Medulla oblongata (tissue), 1 donor: ENCODE measurements around the gene SLC12A7.
"Not testable (repeated sequence)": the region's sequence is repeated elsewhere in the genome, so short reads cannot be mapped to it uniquely, and the experiment has no call there.

Experiments
- DNase-seq: peaks from one replicate; pipeline ENCODE4 v3.0.0-alpha.2; 2015; ENCODE audit errors: extremely low spot score

SLC12A7 gene

DNA sequence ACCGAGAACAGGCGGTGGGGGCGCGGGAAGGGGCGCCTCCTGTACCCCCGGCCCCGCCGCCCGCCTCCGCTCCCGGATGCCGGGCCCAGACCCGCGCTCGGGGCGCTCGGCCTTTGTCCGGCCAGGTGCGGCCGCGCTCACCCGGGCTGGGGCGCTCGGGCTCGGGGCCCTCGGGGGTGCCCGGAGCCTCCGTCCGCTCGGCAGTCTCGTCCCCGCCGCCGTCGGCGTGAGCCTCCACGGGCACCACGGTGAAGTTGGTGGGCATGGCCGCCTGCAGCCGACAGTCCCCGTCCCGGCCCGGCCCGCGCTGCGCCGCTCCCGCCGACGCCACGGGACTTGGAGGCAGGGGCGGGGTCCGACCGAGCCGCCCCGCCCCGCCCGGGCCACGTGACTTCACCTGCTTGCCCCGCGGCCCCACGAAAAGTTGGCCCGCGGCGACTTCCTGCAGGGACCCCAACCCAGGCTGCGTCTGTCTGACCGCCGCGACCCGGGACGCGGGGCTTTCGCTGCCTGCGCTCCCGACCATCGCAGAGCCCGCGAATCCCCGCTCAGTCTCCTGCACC lies at the start of gene SLC12A7:
TSS of gene SLC12A7 (minus strand) at position 337 of the 563 bp plus-strand sequence. CDS start at position 265, 72 bp downstream.
- DNase-seq: peak; percentile 19

DNA sequence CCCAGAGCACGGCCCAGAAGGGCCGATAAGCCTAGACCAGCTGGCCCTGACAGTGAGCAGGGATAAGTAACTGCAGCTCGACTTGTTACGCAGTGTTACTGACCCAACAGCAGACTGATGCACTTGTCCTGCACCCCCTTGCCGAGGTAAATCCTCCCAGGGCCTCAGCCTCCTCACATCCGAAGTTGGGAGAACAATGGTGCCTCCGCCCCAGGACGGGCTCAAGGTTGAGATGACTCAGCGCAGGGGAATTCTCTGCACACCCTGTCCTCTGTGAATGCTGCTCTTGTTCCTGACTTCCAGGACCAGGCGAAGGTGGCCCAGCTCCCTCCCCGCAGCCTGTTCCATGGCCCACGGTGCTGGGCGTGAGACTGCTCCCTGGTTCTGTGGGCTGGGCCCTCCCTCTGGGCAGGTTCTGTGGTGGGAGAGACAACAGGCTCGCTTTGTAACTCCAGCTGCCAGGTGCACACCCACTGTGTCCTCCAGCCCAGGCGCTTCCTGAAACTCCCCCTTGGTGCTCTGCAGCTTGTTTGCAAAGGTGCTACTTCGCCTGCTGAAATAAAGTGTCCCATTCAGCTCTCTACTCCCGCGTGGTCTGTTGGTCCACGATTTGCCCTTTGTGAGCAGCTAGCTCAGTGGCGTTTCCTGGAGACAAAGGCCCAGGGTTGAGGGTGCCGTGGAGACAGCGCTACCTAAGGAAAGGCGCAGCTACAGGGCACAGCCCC lies 49.4 kb upstream of the SLC12A7 start:
- no peak for DNase-seq

DNA sequence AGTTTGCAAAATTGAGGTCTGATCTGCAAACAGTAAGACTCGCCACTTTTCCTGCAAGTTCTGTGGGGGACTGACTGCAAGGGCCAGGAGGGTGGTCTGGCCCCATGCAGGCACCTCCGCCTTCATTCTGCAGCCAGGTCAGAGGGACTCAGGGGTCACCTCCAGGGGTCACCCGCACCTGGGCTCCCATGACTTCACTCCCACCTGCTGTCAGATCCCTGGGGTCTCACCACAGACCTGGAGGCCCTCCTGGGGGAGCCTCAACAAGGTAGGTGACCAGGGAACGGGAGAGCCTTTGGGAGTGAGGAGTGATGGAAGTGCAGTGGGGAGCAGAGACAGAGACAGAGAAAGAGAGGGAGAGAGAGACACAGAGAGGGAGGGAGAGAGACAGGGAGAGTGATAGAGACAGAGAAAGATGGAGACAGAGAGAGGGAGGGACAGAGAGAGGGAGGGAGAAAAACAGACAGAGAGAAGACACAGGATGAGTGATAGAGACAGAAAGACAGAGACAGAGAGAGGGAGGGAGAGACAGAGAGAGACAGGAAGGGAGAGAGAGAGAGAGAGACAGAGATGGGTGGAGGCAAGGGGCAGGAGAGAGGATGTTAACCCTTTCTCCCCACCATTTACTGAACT lies 48.0 kb upstream of the SLC12A7 start:
- DNase-seq: no peak

DNA sequence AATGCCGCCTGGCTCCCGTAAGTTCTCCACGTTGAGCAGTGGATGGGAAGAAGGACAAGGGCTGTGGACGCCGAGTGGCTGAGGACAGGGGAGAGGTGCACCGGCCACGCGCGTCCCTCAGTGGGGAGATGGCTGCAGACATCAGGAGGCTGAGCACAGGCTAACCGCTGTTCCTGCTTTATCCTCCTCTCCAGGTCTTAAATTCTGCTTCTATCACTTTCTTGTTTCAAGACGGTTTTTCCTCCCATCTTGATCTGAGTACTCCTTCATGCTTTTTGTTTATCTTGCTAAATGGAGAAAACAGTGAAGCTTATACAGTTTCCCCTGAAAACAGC lies 47.4 kb upstream of the SLC12A7 start:
- DNase-seq: no peak

DNA sequence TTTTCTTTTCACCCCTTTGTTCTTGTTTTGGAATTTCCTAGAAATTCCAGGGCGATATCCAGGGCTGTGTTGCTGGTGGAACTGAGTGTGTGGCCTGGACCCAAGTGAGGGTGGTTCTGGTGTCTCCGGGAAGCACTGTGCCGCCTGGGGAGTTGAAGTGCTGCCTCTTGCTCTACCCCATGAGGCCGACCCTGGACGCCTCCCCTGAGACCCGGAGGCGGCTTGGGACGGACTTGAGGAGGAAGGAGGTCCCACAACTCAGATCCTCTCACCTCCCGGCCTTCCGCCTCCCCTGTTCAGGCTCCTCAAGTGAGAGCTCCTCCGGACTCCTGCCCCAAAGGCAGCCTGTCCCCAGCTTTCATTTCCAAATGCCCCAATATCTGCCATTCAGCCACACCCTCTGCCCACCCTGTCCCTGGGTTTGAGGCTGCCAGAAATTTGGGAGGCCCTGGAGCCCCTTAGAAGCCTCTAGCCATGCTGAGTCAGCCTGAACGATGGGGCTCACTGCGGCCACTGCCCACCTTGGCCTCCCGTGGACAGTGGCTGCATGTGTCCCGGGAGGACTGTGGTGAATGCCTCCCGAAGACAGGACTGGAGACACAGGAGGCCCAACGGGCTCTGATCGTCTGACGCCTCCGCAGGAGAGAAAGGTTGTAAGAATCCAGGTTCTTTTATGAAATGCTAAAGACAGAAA lies 46.9 kb upstream of the SLC12A7 start:
- DNase-seq: no peak

DNA sequence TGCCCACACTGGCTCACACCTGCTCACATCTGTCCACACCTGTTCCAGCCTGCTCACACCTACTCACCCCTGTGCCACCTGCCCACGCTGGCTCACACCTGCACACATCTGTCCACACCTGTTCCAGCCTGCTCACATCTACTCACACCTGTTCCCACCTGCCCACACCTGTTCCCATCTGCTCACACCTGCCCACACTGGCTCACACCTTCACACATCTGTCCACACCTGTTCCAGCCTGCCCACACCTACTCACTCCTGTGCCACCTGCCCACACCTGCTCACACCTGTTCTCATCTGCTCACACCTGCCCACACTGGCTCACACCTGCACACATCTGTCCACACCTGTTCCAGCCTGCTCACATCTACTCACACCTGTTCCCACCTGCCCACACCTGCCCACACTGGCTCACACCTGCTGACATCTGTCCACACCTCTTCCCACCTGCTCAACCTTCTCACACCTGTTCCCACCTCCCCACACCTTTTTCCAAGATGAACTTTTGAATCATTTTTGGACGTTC lies 45.7 kb upstream of the SLC12A7 start:
- not testable (repeated sequence) for DNase-seq

DNA sequence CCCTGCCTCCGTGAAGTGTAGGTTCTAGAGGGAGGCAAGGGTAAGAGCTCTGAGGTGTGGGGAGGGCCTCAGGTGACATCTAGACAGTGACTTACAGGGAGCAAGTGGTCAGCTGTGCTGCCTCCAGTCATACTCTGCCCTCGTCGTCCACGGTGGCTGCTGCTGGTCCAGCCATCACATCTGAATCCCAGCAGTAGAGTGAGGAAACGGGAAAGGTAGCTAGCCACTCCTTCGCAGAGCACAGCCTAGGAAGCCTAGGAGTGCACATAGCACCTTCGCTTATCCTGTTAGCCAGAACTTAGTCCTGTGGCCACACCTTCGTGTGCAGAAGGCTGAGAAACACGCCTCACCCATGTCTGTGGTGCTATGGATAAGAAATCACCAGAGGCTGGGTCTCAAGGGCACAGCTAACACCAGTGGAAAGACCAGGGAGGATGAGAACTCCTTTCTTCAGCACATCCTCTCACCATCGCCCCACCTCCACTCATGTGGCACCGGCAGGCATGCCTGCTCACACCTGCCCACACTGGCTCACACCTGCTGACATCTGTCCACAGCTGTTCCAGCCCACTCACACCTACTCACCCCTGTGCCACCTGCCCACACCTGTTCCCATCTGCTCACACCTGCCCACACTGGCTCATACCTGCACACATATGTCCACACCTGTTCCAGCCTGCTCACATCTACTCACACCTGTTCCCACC lies 45.0 kb upstream of the SLC12A7 start:
- DNase-seq: no peak

DNA sequence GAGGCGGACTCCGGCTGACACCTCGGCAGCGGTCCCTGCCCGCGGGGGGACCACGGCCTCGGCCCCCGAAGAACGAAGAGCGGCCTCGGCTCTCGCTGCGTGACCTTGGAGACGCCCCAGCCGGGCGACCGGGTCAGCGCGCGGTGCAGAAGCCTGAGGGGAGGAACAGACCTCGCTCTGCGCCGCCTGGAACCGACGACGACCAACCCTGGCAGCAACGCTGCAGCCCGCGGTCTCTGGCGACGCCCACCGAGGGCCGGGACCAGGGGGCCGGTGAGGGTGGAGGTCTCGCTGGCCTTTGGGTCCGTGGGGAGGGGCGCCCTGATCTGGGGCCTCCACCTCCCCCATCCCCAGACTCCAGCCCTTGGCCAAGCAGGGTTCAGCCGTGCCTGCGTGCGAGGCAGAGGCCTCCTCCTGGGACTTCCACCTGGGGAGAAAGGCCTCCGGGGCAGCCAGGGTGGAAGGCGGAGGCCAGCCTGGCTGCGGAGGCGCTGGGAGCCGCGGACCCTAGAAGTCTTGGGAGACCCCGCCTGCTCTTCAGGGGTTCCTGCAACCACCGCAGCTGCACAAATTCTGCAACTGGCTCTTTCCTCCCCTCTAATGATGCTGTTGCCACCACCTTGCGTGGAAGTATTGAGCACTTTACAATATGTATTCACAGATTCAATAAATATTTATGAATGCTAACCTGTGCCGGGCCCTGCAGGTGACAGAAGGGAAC lies 44.3 kb upstream of the SLC12A7 start:
- no peak for DNase-seq

DNA sequence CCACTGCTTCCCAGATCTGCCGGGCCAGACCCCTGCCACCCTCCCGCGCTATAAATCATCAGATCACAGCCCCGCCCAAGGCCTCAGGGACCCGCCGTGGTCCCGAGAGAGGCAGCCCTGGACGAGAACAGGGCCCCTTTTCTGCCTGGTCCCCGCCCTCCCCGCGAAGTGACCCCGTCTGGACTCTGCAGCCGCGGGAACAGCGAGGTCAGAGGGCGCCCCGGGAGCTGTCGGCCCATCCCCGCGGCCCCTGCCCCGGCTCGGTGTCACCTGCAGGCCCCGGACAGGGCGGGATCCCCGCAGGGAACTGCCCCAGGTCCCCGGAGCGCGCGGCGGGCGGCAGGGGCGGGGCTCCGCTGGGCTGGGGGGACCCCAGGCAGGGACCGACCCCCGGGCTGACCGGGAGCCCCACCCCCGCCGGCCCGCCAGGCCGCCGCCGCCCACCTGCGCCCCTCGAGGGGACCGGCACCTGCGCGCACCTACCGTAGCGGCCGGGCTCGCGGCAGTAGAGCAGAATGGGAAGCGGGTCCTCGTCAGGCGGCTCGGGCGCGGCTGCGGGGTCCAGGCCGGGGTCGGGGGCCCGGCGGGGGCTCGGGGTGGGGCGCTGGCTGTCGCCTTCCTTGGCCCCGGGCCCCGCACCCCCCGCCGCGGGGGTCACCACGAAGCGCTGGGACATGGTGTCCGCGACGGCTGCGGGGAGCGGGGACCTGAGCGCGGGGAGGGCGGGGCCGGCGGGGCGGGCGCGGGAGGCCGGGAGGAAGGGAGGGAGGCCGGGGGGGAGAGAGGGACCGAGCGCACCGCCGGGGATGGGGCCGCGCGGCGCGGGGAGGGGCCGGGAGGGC lies 43.5 kb upstream of the SLC12A7 start:
- DNase-seq: no peak

DNA sequence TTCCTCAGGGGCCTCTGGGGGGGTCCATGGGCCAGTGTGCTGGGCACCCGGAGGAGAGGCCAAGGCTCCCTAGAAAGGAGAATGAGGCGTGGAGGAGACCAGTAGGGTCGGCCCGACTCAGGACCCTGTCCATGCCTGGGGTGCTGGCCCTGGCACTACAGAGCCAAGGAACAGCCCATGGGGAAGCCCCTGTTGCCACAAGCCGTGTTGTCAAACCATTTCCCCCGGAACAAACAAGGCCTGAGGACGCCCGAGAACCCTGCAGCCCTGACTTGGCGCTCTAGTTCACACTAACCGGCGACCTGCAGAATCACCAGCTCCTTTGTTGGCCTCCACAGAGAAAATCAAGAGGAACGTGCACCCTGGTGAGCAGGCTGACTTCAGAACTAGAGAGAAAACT lies 41.6 kb upstream of the SLC12A7 start:
- no peak for DNase-seq

DNA sequence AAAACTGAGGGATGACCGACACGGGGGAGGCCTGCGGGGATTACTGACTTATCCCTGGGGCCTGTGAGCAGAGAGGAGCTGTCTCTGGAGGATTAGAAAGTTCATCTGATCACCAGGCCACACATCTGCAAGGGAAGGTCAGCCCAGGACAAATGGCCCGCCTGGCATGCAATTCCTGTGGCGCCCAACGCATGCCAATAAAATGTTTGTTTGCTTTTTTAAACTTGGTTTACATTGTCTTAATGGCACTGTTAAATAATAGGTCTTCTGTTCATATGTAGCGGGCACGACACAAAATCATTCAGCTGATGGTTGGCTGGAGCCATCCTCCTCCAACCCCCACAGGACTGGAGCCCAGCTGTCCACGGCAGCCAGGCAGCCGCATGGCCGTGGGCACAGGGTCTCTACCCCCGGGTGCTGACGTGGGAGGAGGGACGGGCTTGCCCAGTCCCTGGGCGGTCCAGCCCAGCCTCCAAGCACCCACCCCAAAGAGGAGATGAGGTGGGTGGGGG lies 41.0 kb upstream of the SLC12A7 start:
- no peak for DNase-seq

DNA sequence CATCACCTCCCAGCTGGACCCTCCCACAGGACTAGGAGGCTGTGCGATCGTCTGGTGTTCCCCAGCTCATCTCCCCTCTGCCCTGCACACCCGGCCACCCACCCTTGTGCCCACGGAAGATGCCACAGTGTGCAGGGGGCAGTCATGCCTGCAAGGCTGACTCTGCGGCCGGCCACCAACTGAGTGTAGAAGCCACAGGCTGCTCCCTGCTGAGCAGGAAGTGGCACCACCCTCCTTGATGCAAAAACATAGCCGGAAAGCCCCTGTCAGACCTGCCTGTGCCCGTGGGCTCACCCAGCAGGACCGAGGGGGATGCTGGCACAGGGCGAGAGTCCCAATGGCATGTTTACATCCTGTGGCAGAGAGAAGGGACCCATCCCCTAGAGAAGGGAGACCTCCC lies 40.3 kb upstream of the SLC12A7 start:
- DNase-seq: no peak

DNA sequence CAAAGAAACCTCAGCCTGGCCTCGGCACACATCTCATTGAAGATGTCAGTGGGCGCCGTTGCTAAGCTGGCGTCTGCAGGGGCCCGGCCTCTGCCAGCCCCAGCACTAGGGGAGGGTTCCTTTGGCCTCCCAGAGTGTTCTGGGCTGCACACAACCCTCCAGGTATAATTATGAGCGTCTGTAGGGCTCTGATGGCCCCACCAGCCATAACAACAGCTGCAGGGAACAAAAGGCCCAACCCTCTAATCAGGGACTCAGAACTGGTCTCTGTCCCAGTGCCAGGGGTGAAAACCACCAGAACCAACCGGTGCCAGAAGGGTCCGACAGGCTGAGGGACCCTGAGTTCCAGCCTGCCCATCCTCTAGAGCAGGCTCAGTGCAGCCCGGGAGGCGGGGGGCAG lies 39.5 kb upstream of the SLC12A7 start:
- DNase-seq: no peak

DNA sequence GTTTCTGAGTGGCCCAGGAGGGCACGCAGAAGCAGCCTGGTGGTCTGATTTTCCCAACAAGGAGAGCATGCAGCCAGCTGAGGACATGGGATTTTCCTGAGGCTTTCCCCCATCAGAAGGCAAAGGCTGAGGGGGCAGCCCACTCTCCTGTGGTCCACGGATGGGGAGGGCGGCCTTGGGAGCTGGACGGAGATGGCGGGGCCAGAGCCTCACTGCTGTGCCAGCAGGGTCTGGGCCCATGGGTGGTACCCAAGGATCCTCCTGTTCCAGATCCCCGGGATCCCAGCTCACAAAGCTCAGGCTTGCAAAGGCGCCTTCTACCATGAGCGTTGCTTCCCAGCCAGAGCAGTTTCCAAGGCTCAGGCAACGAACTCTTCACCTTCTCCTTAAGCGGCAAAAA lies 39.0 kb upstream of the SLC12A7 start:
- DNase-seq: no peak

DNA sequence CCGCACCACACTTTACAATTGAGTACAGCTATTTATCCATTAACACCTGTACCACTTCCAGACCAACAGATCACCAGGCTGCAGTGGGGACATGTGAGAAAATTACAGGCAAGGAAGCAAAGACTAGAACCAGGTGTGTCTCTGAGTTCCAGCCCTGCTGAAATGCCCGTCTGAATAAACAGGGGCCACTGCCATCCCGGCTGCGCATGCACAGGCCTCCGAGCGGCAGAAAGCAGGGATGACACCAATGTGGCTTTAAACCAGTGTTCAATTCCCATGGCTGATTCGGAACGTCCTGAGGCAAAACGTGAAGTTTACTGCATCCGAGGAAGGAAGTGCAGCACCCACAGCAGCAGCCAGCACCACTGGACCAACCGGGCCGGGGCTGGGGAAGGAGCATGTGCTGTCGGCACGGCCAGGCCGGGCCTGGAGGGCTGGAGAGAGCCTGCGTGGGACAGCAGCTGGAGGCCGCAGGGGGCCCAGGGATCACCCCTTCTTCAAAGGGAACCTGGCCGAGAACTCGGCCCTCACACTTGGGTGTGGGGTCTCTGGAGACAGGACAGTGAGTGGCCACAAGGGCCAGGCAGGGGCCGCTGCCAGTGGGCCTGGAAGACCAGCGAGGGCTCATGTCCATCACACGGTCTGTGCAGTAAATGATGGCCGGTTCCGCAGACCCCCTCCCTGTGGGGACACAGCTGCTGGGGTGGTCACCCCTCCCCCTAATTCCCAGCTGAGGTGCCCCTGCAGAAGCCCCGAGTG lies 33.0 kb upstream of the SLC12A7 start:
- DNase-seq: no peak

DNA sequence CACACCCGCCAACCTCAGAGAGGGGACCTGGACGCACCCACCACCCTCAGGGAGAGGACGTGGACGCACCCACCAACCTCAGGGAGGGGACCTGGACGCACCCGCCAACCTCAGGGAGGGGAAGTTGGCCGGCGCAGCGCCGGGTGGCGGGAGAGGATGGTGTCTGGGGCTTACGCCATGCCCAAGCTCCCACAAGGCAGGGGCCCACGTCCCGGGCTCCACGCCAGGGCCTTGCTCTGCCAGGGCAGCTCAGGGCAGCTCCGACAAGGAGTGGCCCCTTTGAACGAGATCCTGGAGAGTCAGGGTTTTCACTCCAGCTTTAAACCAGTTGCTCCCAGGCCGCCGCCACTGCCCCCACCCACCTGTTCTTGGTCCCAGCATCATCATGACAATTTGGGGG lies 32.2 kb upstream of the SLC12A7 start:
- no peak for DNase-seq

DNA sequence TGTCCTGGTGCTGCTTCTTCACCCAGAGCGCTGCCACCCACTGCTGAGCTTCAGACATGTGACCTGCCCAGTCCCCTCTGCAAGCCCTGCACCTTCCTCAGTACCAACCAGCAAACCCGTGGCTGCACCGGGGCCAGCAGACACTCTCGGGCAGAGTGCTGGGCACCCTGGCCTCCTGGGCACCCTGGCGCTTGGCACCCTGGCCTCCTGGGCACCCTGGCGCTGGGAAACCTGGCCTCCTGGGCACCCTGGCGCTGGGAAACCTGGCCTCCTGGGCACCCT lies 31.7 kb upstream of the SLC12A7 start:
- no peak for DNase-seq

DNA sequence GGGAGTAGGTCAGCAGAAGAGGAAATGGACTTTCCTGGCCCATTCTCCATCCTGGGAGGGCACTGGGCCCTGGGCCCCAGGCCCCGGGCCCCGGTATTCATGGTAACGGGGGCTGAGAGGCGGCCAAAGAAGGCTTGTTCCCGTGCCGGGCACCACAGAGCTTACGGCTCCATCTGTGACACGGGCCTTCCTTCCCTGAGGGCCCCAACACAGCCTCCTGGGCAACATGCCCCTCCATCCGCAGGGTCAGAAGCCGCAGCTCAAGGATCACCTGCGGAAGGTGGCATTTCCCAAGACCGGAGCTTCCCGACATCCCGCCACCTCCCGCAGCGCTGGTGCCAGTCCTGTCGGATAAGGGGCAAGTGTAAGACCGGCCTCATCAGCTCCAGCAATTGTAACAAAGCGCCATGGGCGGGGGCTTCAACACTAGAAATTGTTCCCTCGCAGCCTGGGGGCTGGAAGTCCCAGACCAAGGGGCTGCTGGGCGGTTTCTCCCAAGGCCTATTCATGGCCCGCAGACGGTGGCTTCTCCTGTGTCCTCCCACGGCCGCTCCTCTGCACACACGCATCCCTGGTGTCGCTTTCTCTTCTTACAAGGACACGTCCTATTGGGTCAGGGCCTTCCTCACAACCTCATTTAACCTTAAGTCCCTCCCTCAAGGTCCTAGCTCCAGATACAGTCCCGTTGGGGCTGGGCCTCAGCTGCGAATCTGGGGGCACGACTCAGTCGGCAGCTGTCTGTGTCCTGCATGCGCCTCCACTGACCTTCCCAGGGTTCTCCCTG lies 31.2 kb upstream of the SLC12A7 start:
- DNase-seq: no peak

DNA sequence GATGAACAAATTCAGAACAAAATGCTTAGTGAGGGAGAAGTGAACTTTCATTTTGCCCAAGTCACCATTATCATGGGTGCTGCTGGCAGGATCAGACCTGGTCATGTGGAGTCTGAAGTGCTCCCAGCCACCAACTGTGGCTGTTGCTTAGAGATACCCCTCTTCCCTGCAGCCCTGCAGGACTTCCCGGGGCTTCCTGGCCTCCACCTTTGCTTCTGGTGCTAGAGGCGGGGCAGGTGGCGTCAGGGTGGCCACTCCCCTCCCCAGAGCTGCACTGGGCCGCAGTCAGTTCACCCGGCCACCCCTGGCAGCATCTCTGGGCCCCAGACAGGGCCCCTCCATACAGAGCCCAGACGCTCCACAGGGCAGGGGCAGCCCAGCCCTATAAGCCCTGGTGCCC lies 30.0 kb upstream of the SLC12A7 start:
- no peak for DNase-seq
